ENCODE results near the gene ZNF521. TPM values are rescaled to one million over a fixed set of nuclear protein-coding genes. Genes with fewer than 3 reads are reported as not detected.
"Not testable (repeated sequence)": the region's sequence is repeated elsewhere in the genome, so short reads cannot be mapped to it uniquely, and the experiment has no call there.

ZNF521 gene
- total RNA-seq, 1 donor from 2014 or later: 17.1 TPM

DNA sequence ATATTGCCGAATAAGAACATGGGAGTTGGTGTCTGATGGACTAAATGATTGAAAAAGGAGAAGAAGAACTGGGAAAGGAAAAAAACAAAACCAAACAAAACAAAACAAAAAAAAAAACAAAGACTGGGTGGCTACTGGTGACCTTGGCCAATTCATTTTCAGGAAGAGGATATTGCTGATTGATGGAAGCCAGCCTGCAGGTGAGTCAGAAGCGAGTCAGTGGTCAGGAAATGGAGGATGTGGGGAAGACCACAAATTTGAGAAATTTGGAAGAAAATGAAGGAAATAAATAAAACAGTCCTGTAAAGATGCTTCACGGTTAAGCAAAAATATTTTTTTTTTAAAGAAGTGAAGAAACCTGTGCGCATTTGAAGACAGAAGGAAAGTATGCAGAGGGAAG, 296.9 kb downstream of the ZNF521 start:
- DNase-seq (ENCODE audit: low spot score in 2 of 2): no peak
- no peak for FAIRE-seq

DNA sequence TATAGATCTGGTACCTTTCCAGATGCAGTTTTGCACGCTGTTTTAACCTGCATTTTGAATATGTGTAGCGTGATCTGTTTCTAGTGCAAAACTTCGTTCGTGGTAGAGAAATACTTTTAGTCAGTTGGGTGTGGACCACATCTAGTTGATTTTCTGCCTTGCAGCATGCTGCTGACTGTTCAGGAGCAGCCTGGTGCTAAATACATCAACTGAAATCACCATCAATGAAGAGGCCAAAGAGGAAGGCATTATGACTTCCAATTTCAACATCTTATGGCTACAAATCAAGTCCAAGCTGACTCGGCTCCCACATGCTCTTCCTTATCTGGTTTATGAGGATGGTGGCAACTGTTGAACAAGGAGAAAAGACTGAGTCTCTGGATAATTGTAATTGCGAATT, 298.5 kb downstream of the ZNF521 start:
- DNase-seq (ENCODE audit: low spot score in 2 of 2) (no peak), FAIRE-seq (no peak)

DNA sequence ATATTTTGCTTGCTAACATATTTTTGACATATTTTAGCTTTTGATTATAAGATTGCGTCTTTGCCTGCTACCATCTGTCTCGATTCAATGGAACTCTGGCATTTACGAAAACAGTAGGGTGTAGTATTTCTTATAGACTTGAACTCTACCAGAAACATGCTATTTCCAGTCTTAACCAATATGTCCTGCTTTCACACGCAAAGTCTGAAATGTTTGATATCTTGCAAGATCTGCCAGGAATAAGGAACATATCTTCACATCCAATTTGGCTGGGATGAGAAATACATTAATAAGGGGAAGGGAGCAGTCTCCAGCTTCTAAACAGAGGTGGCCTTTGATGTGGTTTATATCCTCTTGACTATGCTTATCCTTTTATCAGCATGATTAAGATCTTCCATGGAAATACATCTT, 299.4 kb downstream of the ZNF521 start:
- no peak for DNase-seq (ENCODE audit: low spot score in 2 of 2)
- FAIRE-seq: no peak

DNA sequence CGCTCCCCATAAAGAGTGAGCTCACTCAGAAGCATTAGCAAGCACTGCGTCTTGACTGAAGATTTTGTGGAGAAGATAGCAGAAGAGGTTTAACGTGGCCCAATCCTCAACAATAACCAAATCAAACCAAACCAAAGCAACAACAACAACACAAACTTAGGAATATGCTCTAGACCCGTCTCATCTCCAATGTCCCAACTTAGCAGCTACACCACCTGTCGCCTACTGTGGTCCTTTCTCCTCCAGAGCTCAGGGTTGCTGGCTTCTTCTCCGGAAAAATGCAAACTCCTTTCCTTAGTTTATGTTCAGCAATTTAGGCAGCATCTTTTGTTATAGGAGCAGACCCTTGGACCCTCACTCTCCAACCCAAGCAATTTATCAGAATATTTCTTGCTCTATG, 301.4 kb downstream of the ZNF521 start:
- no peak for DNase-seq (ENCODE audit: low spot score in 2 of 2)
- no peak for FAIRE-seq

DNA sequence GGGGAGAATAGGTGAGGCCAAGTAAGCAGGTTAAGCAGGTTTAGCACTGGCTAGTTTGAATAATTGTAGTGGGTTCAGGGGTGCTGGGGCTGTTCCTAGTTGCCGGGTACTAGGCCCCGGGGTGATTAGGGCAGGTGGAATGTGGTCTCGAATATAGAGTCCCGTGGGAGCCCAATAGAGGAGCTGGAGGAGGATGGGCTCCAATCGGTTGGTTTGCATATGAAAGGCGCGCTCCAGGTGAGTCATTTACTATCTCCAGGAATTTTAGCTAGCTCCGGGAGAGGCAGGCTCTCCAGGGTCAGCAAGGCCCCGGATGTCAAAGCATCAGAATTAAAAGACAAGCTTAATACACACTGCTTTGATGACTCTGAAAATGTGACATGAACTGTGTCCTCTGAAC, 304.0 kb downstream of the ZNF521 start:
- DNase-seq (ENCODE audit: low spot score in 2 of 2) (no peak), FAIRE-seq (no peak)

DNA sequence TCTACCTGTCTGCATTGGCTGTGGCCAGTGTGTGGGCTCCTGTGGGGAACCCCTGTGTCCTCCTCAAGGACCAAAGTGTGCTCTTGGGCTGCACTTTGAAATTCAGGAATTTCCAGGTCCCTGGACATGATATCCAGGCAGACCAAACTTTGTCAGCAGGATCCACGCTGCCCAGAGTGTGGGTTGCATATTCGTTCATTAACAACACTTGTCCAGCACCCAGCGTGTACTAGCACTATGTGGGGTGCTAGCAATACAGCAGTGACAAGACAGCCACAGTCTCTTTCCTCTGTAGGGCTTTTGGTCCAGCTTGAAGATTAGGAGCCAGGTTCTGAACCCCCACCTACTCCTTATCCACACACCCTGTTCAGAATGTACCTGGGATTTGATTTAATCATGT, 304.5 kb downstream of the ZNF521 start:
- no peak for FAIRE-seq
- DNase-seq (ENCODE audit: low spot score in 2 of 2): no peak

DNA sequence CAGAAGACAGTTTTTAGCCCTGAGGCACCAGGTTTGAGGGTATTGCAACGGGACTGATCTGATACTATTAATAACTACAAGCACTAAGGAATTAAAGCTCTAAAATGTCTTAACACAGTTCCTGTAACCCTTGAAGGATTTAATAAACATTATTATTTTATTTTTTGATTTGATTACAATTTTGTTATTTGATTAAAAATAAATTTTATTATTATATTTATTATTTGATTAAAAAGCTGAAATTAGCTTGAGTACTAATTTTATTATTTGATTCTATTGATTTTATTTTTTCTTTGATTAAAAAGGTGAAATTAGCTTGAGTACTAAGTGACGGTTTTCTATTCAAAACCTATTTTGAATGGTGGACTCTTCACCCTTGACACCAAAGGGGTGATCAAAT, 307.3 kb downstream of the ZNF521 start:
- no peak for DNase-seq (ENCODE audit: low spot score in 2 of 2)
- peak; percentile 78 for FAIRE-seq

DNA sequence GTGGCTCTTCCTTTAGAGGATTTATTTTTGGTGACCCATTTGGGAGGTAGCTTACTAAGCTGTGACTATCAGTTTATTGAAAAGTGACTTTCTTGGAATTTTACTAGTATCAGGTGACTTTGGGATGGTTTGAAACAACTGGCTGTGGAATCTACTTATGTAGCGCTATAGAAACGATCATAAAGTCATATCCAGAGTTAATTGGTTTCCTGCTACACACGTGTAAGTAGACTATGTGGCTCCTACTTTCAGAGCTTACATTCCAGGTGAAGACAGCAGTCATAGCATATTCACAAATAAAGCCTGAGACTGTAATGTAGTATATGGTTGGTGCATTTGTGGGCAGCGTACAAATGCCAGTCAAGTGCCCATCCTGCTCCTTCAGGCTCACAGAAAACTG, 308.9 kb downstream of the ZNF521 start:
- FAIRE-seq (no peak), DNase-seq (ENCODE audit: low spot score in 2 of 2) (no peak)

DNA sequence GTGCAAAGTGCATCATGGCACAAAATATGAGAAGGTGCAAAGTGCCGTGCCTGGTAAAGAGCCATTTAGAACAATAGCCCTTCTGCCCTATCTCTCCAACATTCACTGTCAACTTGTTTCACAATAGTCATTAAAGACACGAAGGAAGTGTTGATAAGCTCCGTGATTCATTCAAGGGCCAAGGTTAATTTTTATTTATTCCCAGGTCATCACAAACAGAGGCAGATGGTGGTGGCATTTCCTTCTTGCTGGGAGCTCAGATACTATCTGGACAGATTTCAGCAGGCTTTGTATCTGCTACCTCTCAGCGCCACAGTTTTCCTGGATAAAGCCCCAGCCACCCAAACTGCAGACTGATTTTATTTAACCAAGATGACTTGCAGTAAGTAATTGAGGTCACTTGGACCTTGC, 309.3 kb downstream of the ZNF521 start:
- DNase-seq (ENCODE audit: low spot score in 2 of 2): no peak
- no peak for FAIRE-seq

DNA sequence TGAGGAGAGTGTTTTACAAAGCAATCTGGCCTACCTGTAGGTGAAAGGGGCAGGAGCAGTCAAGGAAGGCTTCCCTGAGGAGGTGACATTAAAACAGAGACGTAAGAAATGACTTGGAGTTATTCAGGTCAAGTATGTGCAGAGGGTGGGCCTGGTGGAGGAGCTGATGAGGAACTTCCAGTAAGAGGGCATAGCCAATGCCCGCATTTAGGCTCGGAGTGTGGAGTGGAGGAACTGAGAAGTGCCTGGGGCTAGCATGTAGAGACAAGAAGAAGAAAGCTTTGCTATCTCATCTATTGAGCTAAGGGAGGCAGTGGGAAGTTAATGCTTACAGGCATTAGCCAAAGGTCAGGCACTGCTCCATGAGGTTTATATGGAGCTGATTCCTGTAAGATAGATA, 312.2 kb downstream of the ZNF521 start:
- FAIRE-seq: no peak
- no peak for DNase-seq (ENCODE audit: low spot score in 2 of 2)

DNA sequence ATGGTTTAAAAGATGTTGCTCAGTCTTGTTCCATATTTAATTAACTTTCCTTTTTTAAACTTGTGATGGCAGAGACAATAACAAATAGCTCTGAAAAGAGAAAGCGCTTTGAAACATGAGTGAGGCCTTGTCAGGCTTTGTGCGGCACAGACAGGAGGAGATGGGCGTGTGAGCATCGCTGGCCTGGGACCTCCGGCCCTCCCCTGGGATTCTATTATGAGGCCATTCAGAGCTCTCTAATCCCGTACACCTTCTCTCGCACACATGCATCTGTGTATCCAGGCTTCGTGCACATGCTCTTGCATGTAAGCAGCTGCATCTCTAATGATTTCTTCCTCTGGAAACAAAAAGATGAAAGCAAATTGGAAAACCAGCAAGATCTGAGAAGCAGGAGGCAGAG, 313.7 kb downstream of the ZNF521 start:
- FAIRE-seq (no peak), DNase-seq (ENCODE audit: low spot score in 2 of 2) (no peak)

DNA sequence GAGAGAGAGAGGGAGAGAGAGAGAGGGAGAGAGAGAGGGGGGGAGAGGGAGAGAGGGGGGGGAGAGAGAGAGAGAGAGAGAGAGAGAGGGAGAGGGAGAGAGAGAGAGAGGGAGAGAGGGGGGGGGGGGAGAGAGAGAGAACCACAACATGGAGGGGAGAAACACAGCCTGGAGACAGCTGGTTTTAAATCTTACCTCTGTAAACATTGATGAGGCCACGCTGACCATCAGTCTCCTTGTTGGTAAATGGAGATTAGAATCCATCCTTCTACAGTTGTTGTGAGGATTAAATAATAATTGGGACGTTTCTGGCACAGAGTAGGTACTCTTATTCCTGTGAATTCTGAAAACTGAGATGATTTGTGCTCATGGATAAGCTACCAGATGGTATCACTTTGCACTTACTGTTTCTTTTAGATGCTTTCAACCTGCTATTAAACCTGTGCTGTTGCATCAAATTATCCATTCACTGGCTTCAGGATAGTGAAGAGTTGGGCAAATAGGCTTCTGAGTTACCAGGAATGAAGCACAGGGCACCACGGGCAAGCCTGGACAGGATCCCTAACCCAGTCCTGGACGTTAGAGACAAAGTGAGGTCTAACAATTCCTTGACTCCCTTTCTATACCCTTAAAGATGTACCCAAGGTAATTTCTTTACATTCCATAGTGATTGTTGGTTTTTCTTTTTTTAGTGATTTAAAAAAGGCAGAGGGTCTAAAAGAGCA, 318.1 kb downstream of the ZNF521 start:
- DNase-seq (ENCODE audit: low spot score in 2 of 2) (no peak), FAIRE-seq (no peak)

DNA sequence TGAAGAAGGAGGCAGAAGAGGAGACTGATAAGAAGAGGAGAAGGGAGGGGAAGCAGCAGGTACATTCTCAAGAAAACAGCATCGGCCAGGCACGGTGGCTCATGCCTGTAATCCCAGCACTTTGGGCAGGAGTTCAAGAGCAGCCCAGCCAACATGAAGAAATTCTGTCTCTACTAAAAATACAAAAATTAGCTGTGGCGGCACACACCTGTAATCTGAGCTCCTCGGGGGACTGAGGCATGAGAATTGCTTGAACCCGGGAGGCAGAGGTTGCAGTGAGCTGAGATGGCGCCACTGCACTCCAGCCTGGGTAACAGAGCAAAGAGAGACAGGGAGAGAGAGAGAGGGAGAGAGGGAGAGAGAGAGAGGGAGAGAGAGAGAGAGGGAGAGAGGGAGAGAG, 318.8 kb downstream of the ZNF521 start:
- FAIRE-seq; DNase-seq (ENCODE audit: low spot score in 2 of 2): not testable (repeated sequence)

DNA sequence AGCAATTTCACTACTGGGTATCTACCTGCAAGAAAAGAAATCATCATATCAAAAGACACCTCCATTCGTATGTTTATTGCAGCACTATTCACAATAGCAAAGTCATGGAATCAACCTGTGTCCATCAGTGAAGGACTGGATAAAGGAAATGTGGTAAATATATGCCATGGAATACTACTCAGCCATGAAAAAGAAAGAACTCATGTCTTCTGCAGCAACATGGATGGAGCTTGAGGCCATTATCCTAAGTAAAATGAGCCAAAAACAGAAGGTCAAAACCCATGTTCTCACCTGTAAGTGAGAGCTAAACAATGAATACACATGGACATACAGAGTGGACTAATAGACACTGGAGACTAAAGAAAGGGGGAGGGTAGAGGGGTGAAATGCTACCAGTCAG, 322.2 kb downstream of the ZNF521 start:
- no peak for DNase-seq (ENCODE audit: low spot score in 2 of 2)
- no peak for FAIRE-seq

DNA sequence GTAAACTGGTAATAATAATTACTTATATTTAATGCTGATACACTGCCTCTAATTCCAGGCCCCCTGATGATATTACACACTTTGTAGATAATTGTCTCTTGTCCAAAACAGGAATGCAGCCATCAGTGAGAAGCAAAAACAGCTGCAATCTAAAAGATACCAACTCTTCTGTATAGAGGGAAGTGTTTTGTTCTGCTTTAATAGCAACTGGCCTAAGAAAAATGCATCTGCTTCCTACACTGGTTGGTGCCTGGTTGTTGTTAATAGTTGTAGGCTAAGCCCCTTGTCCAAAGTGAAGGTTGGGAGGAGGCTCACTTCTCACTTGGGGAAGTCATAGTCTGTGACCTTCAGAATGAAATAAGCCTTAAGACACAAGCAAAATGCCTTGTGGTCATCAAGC, 332.0 kb downstream of the ZNF521 start:
- FAIRE-seq: no peak

DNA sequence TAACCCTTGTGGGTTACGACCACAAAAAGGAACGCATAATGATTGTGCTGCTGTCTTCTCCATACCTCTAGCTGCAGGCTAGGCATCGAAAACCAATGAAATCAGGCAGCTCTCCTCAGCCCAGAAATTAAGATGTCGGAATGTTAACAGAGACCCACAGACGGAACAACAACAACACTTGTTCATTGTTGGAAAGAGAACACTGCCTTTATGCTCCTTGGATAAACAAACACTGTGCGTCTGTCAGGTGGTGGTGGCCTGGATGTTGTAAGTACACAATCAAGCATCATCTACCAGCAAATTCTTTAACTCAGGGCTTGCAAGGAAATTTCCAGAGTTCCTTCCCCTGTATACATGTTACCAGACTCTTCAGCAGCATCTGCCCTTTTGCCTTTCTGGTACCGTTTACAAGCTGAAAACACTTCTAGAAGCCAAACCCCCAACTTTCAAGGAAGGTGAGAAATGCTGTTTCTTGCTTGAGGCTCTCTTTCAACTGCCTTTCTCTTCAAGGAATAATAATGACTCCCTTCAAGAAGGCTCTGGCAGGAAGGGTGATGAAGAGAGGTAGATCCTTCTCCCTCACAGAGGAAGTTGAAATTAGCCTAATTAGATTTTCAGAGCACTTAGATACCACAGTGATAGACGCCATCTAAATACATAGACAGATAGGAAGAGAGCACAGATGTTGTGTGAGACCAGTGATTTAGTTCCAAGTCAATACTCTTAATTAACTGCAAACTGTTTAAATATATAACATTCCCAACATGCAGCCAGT, 332.7 kb downstream of the ZNF521 start:
- FAIRE-seq (no peak), DNase-seq (ENCODE audit: low spot score in 2 of 2) (no peak)

More for the DNA sequence above, 332.0 kb downstream of the ZNF521 start:
- DNase-seq (ENCODE audit: low spot score in 2 of 2): no peak

DNA sequence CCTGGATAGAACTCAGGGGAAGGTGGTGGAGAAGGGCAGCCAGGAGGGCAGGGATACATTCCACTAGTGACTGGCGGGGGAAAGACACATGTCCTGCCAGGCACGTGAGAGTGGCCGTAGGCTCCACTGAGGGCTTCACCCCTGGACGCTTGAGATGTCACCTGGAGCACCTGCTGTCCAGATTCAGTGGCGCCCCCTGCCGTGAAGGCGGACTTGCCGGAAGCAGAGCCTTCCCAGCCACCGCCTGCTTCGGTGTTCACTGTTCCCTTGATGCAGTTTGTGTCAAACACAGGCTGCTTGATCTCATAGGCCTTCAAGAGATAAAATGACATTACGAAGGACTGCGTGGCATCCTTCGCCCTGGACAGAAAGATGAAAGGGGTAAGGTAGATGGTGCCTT, 335.3 kb downstream of the ZNF521 start:
- FAIRE-seq (no peak), DNase-seq (ENCODE audit: low spot score in 2 of 2) (no peak)

DNA sequence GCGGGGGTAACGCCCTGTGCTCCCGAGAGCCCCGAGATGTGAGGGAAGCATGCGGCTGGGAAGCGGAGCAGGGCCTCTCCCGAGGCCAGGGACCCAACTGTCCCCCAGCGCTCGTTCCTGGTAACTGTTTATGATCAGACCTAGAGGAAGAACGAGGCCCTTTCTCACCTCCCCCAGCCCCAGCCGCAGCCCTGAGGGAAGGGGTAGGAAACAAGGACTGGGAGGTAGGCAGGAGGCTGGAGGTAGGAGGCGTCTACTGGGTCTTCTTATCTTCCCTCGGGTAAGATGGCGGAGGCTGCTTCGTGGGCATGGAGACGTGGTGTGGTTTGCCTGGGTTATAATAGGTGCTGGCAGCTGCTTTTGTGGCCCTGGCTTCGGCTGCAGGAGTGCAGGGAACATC, 335.8 kb downstream of the ZNF521 start:
- no peak for DNase-seq (ENCODE audit: low spot score in 2 of 2)
- no peak for FAIRE-seq
